ENCODE data around the gene MSL2. TPM values are rescaled to one million over a fixed set of nuclear protein-coding genes. Genes with fewer than 3 reads are reported as not detected.
A peak's percentile ranks its signal among the peaks of the same experiment; 100 is the strongest.
"Not testable (repeated sequence)": the region's sequence is repeated elsewhere in the genome, so short reads cannot be mapped to it uniquely, and the experiment has no call there.

Gene MSL2
- total RNA-seq, 1 donor from 2014 or later = 14.5 TPM

DNA sequence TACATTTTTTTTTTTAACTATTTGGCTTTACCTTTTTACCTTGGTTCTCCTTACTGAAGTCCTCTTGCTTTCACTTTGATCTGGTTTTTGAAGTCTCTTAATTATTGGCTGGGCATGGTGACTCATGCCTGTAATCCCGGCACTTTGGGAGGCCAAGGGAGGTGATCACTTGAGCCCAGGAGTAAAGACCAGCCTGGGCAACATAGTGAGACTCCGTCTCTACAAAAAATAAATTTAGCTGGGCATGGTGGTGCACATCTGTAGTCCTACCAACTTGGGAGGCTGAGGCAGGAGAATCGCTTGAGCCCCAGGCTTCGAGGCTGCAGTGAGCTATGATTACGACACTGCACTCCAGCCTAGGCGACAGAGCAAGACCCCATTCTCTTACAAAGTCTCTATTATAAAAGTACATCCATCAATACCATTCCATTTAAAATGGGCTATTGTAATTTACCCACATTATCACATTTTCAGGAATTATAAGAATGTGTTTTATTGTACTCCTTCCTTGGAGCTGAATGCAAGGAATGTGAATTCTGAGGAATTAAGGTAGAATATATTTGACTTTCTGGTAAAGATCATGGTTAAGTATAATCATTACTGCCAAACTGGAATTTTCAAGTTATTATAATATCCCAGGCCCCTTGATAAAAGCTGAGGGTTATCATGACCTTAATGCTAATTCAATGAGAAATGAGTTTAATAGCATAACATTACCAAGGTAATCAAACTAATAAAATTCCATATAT, 49.0 kb downstream of the MSL2 start:
- no peak for DNase-seq (ENCODE audit: low spot score)
- ATAC-seq = no peak

- not testable (repeated sequence) for ATAC-seq; DNase-seq (ENCODE audit: low spot score)
These were observed 51.7 kb downstream of the MSL2 start for GRCh38 chr3:136144397-136144796.

- ATAC-seq = peak; percentile 37
- DNase-seq (ENCODE audit: low spot score) = no peak
These were observed 53.5 kb downstream of the MSL2 start for GRCh38 chr3:136142592-136142991.

DNA sequence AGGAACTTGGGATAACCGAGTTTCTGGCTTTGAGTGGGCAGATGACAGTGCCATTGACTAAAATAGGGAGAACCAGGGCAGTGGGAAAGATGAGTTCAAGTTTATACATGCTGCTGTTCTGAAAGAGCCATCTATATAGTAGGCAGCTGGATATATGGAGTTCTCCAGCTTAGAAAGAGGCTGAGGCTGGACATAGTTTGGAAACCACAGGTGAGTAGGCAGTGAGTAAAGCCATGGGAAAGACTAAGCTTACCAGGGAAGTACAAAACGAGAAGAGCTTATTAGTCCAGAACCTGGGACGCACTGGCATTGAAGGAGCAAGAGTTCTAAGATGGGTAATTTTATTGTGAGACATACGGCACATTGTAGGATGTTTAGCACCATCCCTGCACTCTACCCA, 54.2 kb downstream of the MSL2 start:
- DNase-seq (ENCODE audit: low spot score) (no peak), ATAC-seq (no peak)

GRCh38 chr3:136141291-136141785, 54.8 kb downstream of the MSL2 start:
- DNase-seq (ENCODE audit: low spot score) (no peak), ATAC-seq (no peak)

GRCh38 chr3:136136454-136136853, 59.7 kb downstream of the MSL2 start:
- ATAC-seq = no peak
- DNase-seq (ENCODE audit: low spot score) = no peak

DNA sequence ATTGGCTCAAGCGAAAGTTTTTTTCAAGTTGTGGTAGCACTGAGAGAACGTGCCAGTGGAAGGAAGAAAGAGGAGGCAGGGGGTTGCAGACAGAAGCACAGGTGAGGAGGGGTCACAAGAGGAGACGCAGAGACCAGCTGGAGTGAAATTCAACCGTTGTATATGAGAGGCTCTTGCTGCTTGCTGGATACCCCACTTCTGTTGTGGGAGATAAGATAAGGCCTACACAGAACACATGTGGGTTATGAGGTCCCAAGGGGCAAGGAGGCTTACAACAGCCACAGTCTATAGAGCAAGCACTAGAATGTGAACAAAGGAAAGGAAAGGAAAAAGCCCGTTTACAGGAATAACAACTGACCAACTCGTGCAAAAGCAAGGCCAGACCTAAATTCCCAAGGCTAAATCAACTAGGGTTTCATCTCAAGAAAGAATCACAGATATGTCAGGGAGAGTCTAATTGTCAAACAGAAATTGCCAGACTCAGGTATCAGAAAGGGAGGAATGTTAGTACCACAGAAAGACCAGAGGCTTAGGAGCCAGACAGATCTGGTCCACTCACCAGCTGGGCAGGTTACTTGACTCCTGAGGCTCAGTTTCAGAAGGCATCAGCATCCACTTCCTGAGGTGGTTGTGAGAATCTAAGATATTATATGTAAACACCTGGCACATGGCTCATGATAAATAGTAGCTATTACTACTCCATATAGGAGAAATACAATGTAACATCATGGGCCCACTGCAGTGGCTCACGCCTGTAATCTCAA, 60.9 kb downstream of the MSL2 start:
- DNase-seq (ENCODE audit: low spot score) (no peak), ATAC-seq (no peak)

DNA sequence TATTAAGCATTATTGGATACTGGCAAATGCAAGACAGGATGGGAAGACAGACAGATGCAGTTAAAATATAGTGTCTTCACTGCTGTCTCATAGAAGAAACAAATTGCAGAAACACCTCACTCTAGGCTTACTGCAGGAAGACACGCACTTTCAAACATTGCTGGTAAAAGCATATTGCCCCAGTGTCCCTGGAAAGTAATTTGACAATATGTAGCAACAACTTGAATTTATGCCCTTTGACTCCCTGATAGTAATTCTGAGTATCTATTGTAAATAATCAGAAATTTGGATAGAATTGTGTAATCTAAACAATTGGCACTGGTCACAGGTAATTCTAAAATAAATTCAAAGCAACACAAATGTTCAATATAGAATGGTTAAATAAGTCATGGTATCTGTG, 62.0 kb downstream of the MSL2 start:
- ATAC-seq = peak; percentile 63

DNA sequence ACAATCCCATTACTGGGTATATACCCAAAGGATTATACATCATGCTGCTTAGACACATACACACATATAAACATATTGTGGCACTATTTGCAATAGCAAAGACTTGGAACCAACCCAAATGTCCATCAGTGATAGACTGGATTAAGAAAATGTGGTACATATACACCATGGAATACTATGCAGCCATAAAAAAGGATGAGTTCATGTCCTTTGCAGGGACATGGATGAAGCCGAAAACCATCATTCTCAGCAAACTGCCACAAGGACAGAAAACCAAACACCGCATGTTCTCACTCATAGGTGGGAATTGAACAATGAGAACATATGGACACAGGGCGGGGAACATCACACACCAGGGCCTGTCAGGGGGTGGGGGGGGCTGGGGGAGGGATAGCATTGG, 64.5 kb downstream of the MSL2 start:
- not testable (repeated sequence) for DNase-seq (ENCODE audit: low spot score); ATAC-seq

More for the DNA sequence above, 62.0 kb downstream of the MSL2 start:
- DNase-seq (ENCODE audit: low spot score) = no peak

DNA sequence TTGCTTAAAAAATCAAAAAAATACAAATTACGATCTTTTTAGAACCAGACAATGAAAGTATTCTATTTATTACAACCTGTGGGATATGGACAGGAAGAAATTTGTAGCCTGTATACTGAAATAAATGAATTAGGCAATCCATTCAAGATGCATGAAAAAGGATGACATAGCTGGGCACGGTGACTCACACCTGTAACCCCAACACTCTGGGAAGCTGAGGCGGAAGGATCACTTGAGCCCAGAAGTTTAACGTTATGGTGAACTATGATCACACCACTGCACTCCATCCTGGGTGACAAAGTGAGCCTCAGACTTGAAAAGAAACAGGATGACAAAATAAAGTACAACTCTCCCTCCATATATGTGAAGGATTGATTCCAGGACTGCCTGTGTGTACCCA, 74.1 kb downstream of the MSL2 start:
- ATAC-seq = no peak
- no peak for DNase-seq (ENCODE audit: low spot score)

- no peak for ATAC-seq
- no peak for DNase-seq (ENCODE audit: low spot score)
These were observed 75.5 kb downstream of the MSL2 start for GRCh38 chr3:136120373-136121348.

GRCh38 chr3:136119783-136120182, 76.4 kb downstream of the MSL2 start:
- not testable (repeated sequence) for DNase-seq (ENCODE audit: low spot score); ATAC-seq

GRCh38 chr3:136119332-136119731, 76.8 kb downstream of the MSL2 start:
- DNase-seq (ENCODE audit: low spot score); ATAC-seq: not testable (repeated sequence)

DNA sequence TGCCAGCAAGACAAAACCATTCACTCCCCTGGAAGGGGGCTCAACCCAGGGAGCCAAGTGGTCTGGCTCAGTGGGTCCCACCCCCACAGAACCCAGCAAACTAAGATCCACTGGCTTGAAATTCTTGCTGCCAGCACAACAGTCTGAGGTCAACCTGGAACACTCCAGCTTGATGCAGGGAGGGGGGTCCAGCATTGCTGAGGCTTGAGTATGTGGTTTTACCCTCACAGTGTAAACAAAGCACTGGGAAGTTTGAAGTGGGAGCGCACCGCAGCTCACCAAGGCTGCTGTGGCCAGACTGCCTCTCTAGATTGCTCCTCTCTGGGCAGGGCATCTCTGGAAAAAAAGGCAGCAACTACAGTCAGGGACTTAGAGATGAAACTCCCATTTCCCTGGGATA, 81.7 kb downstream of the MSL2 start:
- no peak for DNase-seq (ENCODE audit: low spot score)
- no peak for ATAC-seq

DNA sequence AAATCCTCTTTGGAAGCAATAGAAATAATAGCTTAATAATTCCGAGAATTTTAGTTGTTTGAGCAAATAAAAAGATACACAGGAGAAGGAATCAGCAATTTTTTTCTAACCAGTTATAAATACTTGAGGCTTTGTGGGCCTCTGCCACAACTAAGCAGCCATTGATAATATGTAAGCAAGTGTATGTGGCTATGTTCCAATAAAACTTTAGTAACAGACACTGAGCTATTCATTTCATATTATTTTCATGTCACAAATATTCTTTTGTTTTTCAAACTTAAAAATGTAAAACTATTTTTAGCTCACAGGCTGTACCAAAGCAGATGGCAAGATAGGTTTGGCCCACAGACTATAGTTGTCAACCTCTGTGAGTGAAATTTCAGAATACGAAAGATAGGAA, 85.7 kb downstream of the MSL2 start:
- no peak for ATAC-seq

GRCh38 chr3:136109499-136109898, 86.6 kb downstream of the MSL2 start:
- DNase-seq (ENCODE audit: low spot score) = no peak
- ATAC-seq = no peak

More for the DNA sequence above, 85.7 kb downstream of the MSL2 start:
- DNase-seq (ENCODE audit: low spot score) = no peak

GRCh38 chr3:136106101-136106500, 90.0 kb downstream of the MSL2 start:
- ATAC-seq (no peak), DNase-seq (ENCODE audit: low spot score) (no peak)

DNA sequence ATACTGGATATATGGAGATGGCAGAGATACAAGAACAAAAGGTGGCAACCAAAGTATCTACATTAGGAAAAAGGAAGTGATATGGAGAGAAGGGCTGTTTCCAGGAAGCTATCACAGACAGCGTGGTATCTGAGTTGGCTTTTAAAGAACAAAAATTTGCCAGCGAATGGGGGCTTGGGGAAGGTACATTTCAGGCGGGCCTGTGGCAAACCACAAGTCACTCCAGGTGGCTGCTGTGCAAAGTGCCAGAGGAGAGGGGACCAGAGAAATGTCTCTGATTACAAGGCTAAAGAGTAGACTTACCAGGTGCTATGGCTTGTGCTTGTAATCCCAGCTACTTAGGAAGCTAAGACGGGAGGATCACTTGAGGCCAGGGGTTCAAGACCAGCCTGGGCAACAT, 91.1 kb downstream of the MSL2 start:
- DNase-seq (ENCODE audit: low spot score) (no peak), ATAC-seq (no peak)

Measured in left lobe of liver (tissue), 2 donors.